HEK293T (cell line): Measurements from ENCODE around the gene CDON.

Experiments
- CTCF ChIA-PET: fragments of 350-600 bp; formaldehyde crosslinking; extraction: SDS; loops from one replicate; lab custom pipeline; 2021; ENCODE audit warnings: antibody characterized with exemption, inconsistent platforms; lab: Yijun Ruan, JAX
- POLR2A ChIA-PET: fragments of 350-600 bp; formaldehyde crosslinking; extraction: SDS; loops from one replicate; lab custom pipeline; 2020; ENCODE audit warnings: antibody characterized with exemption, inconsistent platforms; lab: Yijun Ruan, JAX
- DNase-seq: peaks from one replicate; pipeline ENCODE4 v3.0.0; 2012; ENCODE audit warnings: mixed read lengths; ENCODE audit errors: extremely low spot score
- ARNT ChIP-seq: fragments of 450-650 bp; IDR thresholded peaks from 2 replicates; pipeline ENCODE4 v1.6.1; 2017; ENCODE audit warnings: mild to moderate bottlenecking
- BHLHE40 ChIP-seq: fragments of 450-650 bp; IDR thresholded peaks from 2 replicates; pipeline ENCODE4 v1.6.1; 2016; ENCODE audit warnings: mild to moderate bottlenecking, moderate library complexity, borderline replicate concordance
- CTBP1 ChIP-seq: fragments of 450-650 bp; IDR thresholded peaks from 2 replicates; pipeline ENCODE4 v1.6.1; 2016; ENCODE audit warnings: borderline replicate concordance
- ELF4 ChIP-seq: fragments of 450-650 bp; IDR thresholded peaks from 2 replicates; pipeline ENCODE4 v1.6.1; 2017; ENCODE audit warnings: antibody characterized with exemption
- FOXA1 ChIP-seq: fragments of 450-650 bp; IDR thresholded peaks from 2 replicates; pipeline ENCODE4 v1.6.1; 2016; ENCODE audit warnings: mild to moderate bottlenecking
- FOXK2 ChIP-seq: fragments of 450-650 bp; IDR thresholded peaks from 2 replicates; pipeline ENCODE4 v1.6.1; 2016; ENCODE audit warnings: mild to moderate bottlenecking
- FOXM1 ChIP-seq: fragments of 450-650 bp; IDR thresholded peaks from 2 replicates; pipeline ENCODE4 v1.6.1; 2017; ENCODE audit warnings: mild to moderate bottlenecking, borderline replicate concordance
- HDGF ChIP-seq: fragments of 450-650 bp; IDR thresholded peaks from 2 replicates; pipeline ENCODE4 v1.6.1; 2017; ENCODE audit warnings: antibody characterized with exemption, borderline replicate concordance
- L3MBTL2 ChIP-seq: fragments of 450-650 bp; conservative IDR thresholded peaks from 2 replicates; pipeline ENCODE4 v1.6.1; 2016; ENCODE audit warnings: mild to moderate bottlenecking
- LEF1 ChIP-seq: fragments of 450-650 bp; IDR thresholded peaks from 2 replicates; pipeline ENCODE4 v1.6.1; 2017; ENCODE audit warnings: mild to moderate bottlenecking, borderline replicate concordance
- NFRKB ChIP-seq: fragments of 450-650 bp; IDR thresholded peaks from 2 replicates; pipeline ENCODE4 v1.6.1; 2016; ENCODE audit warnings: mild to moderate bottlenecking, moderate library complexity
- SP1 ChIP-seq: fragments of 450-650 bp; IDR thresholded peaks from 2 replicates; pipeline ENCODE4 v1.6.1; 2017
- SUZ12 ChIP-seq: fragments of 450-650 bp; IDR thresholded peaks from 2 replicates; pipeline ENCODE4 v1.6.1; 2016; ENCODE audit warnings: mild to moderate bottlenecking
- TARDBP ChIP-seq: fragments of 450-650 bp; IDR thresholded peaks from 2 replicates; pipeline ENCODE4 v1.6.1; 2016
- ZNF384 ChIP-seq: fragments of 450-650 bp; IDR thresholded peaks from 2 replicates; pipeline ENCODE4 v1.6.1; 2016
- TF ChIP-seq, protein P1 (sequence below): fragments of 450-650 bp; IDR thresholded peaks from 2 replicates; pipeline ENCODE4 v1.6.1; 2016

CDON gene

DNA sequence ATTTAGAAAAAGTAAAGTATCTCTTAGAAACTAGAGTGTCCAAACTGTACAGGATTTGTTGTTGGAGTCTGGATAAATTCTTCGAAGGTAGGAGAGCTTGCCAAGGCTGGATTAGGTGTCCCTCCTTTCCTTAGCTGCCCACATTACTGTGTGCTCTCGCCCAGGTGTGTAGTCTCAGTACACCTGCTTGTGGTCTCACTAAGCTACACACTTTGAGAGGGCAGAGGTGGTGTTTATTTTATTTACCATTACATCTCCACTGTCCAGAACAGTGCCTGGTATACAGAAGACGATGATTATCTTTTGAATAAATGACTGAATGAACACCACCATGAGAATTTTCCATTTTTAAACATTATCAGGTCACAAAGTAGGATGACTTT is 80.3 kb downstream of the CDON start:
- CTCF ChIA-PET, result no interaction called here
- no peak for DNase-seq
- TF ChIP-seq L3MBTL2 (no peak), NFRKB (no peak), SP1 (no peak), BHLHE40 (no peak), CTBP1 (no peak), FOXA1 (no peak), HDGF (no peak), ELF4 (no peak), FOXK2 (no peak), ARNT (no peak), ZNF384 (no peak), FOXM1 (no peak), TARDBP (no peak), LEF1 (no peak), SUZ12 (no peak)
- TF ChIP-seq, protein P1, sequence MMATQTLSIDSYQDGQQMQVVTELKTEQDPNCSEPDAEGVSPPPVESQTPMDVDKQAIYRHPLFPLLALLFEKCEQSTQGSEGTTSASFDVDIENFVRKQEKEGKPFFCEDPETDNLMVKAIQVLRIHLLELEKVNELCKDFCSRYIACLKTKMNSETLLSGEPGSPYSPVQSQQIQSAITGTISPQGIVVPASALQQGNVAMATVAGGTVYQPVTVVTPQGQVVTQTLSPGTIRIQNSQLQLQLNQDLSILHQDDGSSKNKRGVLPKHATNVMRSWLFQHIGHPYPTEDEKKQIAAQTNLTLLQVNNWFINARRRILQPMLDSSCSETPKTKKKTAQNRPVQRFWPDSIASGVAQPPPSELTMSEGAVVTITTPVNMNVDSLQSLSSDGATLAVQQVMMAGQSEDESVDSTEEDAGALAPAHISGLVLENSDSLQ, result no peak
- POLR2A ChIA-PET, result no interaction called here

DNA sequence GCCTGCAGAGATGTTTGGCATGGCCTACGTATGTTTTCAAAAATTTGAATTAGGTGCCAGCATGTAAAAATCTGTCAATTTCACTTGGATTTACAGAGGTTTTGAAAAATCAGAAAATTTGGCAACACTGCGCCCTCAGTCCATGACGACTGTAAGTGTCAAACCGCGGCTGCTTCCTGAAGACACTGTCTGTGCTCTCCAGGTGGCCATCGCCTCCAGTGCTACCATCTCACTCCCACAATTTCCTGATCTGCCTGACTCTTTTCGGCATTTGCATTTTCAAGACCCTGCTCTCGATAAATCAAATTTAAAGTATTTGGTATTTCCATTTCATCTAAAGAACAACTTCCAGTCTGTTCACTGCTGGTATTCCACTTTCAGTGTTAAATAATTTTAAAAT is 82.2 kb downstream of the CDON start:
- ChIA-PET CTCF (no interaction called here), POLR2A (no interaction called here)
- DNase-seq, result no peak
- TF ChIP-seq TARDBP (no peak), ZNF384 (no peak), NFRKB (no peak), FOXM1 (no peak), CTBP1 (no peak), LEF1 (no peak), FOXK2 (no peak), SP1 (no peak), ELF4 (no peak)
- TF ChIP-seq, protein P1, result no peak

DNA sequence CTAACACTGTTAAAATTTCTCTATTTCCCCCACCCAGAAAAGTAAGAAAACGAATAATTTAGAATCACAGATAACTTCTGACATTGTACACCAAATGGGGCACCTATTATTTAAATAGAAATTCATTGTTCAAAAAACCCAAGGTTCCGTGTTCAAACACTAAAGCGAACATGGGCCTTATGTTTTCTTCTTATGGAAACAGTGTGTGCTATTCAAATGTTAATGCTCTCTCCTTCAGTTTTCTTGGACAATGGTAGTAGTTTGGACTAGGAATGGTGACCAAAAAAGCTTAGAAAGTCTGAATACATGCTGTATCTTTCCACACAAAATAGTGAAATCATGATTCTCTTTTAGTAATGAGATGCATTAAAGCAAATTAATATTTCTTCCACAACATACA is 83.2 kb downstream of the CDON start:
- no peak for DNase-seq
- POLR2A ChIA-PET, result no interaction called here
- TF ChIP-seq LEF1 (no peak), FOXK2 (no peak), TARDBP (no peak), CTBP1 (no peak), SUZ12 (no peak), FOXA1 (no peak), ARNT (no peak), FOXM1 (no peak), NFRKB (no peak), SP1 (no peak), HDGF (no peak), L3MBTL2 (no peak), BHLHE40 (no peak)
- TF ChIP-seq, protein P1, result no peak
- CTCF ChIA-PET, result no interaction called here

DNA sequence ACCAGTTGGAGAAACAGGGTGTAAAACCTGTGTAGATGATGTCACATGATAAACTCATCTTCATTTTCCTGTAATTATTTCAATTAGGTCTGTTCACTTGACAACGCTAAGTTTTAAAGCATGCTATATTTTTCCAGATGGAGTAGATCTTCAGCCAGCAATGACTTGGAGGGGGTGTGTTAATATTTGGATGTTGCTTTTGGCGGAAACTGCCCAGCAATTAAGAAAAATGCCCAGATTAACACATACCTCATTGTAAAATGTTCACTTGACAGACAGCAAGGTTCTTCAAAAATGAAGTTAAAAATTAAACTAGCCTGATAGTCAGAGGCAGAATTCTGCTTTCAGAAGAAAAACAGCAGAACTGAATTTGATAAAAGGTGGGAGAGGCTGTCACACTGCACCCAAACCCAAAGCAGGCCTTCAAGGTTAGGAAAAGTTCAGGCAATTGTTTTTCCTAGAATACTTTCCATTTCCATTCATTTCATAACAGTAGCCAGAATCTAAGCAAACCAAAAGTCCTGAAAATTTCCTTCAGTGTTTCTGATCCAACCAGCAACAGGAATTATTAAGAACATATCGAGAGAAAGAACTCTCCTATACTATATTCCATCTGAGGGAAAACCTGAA is 83.8 kb downstream of the CDON start:
- POLR2A ChIA-PET, result no interaction called here
- TF ChIP-seq LEF1 (no peak), FOXK2 (no peak), SUZ12 (no peak), CTBP1 (no peak), HDGF (no peak)
- TF ChIP-seq, protein P1, result no peak
- CTCF ChIA-PET, result no interaction called here

DNA sequence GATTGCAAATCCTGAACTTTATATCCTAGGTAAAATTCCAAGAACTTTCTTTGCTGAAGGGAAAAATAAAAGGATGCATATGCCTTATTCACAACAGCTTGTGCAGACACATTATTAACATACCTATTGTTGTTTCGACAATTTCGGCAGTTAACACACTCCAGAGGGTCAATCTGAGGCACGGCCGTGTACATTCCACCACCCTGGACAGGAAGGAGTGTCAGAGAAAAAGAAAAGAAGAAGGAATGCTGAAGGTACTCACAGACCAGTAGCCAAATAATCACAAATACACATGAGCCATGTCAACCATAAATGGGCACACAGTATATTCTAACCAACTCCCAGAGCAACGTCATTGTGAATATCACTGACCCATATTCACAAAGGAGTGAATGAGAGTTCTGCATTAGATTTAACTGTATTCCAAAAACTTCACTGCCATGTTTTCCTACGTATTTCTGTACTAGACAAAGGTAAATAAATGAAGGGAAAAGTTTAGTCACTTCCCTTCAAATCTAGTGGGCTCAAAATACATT is 84.4 kb downstream of the CDON start:
- DNase-seq, result no peak
- POLR2A ChIA-PET, result no interaction called here
- TF ChIP-seq HDGF, result no peak
- TF ChIP-seq TARDBP, result no peak
- no peak for TF ChIP-seq LEF1
- TF ChIP-seq FOXK2, result no peak
- TF ChIP-seq CTBP1, result no peak
- TF ChIP-seq L3MBTL2, result no peak
- TF ChIP-seq BHLHE40, result no peak
- TF ChIP-seq NFRKB, result no peak
- CTCF ChIA-PET, result no interaction called here

More for the DNA sequence above, 83.8 kb downstream of the CDON start:
- DNase-seq, result no peak

DNA sequence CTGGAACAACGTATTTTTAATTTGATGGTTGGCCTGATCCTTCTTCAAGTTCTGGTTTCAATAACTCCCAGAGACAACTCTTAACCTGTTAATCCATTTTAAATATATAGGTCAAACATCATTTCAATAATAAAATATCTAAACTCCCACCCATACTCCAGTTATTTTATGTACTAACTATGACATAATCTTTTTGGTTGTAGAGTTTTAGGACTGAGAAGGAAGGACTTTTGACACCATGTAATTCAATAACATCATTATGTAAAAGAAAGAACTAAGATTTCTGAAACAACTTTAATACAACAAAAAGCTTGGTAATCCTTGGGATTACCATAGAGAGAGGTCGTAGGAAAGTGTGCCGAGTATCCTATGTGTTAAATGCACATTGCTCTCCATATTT is 85.3 kb downstream of the CDON start:
- ChIA-PET POLR2A (no interaction called here), CTCF (no interaction called here)
- TF ChIP-seq LEF1, result no peak
- TF ChIP-seq, protein P1, result no peak
- no peak for TF ChIP-seq ZNF384
- TF ChIP-seq CTBP1, result no peak
- no peak for TF ChIP-seq FOXM1
- TF ChIP-seq L3MBTL2, result no peak
- no peak for TF ChIP-seq HDGF
- TF ChIP-seq SUZ12, result no peak
- no peak for TF ChIP-seq TARDBP
- TF ChIP-seq BHLHE40, result no peak
- TF ChIP-seq FOXA1, result no peak
- no peak for TF ChIP-seq ARNT
- no peak for TF ChIP-seq NFRKB
- no peak for TF ChIP-seq FOXK2
- TF ChIP-seq SP1, result no peak
- TF ChIP-seq ELF4, result no peak
- no peak for DNase-seq
